Testis (tissue), 2 donors: ENCODE measurements around the gene ZNF280B.

ENCODE experiments used
- CTCF ChIP-seq, 3 experiments: fragments of 450-650 bp in 2 of 3; fragments of 200-600 bp in 1 of 3; sonication (generic) in 1 of 3; IDR thresholded peaks; one replicate each; pipeline ENCODE4 v1.5.1; 2016 to 2019; ENCODE audit warnings: antibody characterized with exemption in 3 of 3, mild to moderate bottlenecking in 2 of 3, moderate library complexity in 1 of 3
- POLR2A ChIP-seq: fragments of 450-650 bp; IDR thresholded peaks from one replicate; pipeline ENCODE4 v1.6.1; 2017; ENCODE audit warnings: antibody characterized with exemption, mild to moderate bottlenecking, moderate library complexity

DNA sequence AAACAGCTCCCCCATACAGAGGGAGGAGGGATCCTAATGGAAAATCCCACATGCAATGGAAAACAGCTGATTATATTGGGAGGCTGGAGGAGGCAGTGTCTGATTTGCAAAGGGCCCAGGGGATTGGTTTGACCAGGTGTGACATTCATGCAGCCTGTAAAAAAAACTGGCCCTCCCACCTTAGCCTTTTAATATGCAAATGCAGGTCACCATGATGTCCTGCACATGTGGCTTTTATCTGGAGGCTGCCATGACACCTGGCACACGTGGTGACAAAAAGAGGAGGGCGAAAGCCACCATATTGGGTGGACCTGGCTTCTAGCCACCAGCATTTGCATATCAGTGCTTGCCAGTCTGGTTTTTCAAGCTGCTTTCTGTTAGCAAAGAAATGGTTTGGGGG, 48.5 kb downstream of the ZNF280B start:
- TF ChIP-seq POLR2A (no peak), CTCF (IDR thresholded peaks at IDR 0.05) (no peak)
